HepG2 (cell line): Measurements from ENCODE around the gene GP1BA. TPM values are rescaled to one million over a fixed set of nuclear protein-coding genes. Genes with fewer than 3 reads are reported as not detected.

Experiments used
- ATAC-seq: fragments of 200-7000 bp; cut with Tn5 transposase; 3 replicates; pipeline ENCODE4 v1.9.1; 2020; ENCODE audit warnings: mild to moderate bottlenecking, moderate library complexity
- BruUV-seq: library from RNA; stranded (reverse); fragments of 400-500 nt; replicated peaks from 2 replicates; lab custom pipeline; 2021; lab: Mats Ljungman, UMichigan
- CTCF ChIA-PET: fragments of 300-600 bp; formaldehyde crosslinking; extraction: SDS; loops from one replicate; lab custom pipeline; 2021; ENCODE audit warnings: low total read pairs, inconsistent platforms, low intra/inter-chr PET ratio; lab: Yijun Ruan, JAX
- POLR2A ChIA-PET: fragments of 350-600 bp; sonication (Branson Sonifier 250); formaldehyde crosslinking; loops from one replicate; lab custom pipeline; 2020; ENCODE audit warnings: antibody characterized with exemption, inconsistent platforms; lab: Yijun Ruan, JAX
- DNase-seq: peaks from one replicate; pipeline ENCODE4 v3.0.0-alpha.2; 2015; ENCODE audit warnings: low spot score
- FAIRE-seq: peaks from 3 replicates; lab custom pipeline; 2011; peaks lifted over from hg19 to GRCh38; lab: Jason Lieb, UNC
- H2AFZ ChIP-seq: one replicate; pipeline ENCODE4 v1.6.1; 2011; ENCODE audit warnings: low read length, inconsistent platforms
- H3K27ac ChIP-seq: fragments of 300-600 bp; 3 replicates; pipeline ENCODE4 v1.8.0; 2011; ENCODE audit warnings: mixed run types, mild to moderate bottlenecking, mixed read lengths, low read length, inconsistent platforms; ENCODE audit not compliant: insufficient read depth; ENCODE audit errors: extremely low read length
- H3K27me3 ChIP-seq, 2 experiments: fragments of 200-600 bp in 1 of 2; 2 replicates in 1 of 2; 3 replicates in 1 of 2; pipeline versions ENCODE4 v1.6.0 to v1.8.0; 2011; ENCODE audit warnings: low read length in 2 of 2, mild to moderate bottlenecking in 2 of 2, moderate library complexity in 2 of 2, inconsistent platforms in 1 of 2; ENCODE audit not compliant: insufficient read depth in 2 of 2, control insufficient read depth in 1 of 2
- H3K36me3 ChIP-seq, 2 experiments: fragments of 200-600 bp in 1 of 2; replicated peaks in 1 of 2; 2 replicates in 1 of 2; 3 replicates in 1 of 2; pipeline versions ENCODE4 v1.5.1 to v1.8.0; 2011; ENCODE audit warnings: low read length in 2 of 2, inconsistent platforms in 1 of 2; ENCODE audit not compliant: insufficient read depth in 2 of 2, control insufficient read depth in 1 of 2
- H3K4me1 ChIP-seq: 2 replicates; pipeline ENCODE4 v1.5.1; 2012; ENCODE audit warnings: low read length, inconsistent platforms; ENCODE audit not compliant: insufficient read depth
- H3K4me2 ChIP-seq: 2 replicates; pipeline ENCODE4 v1.6.0; 2011; ENCODE audit warnings: low read depth, low read length, inconsistent platforms
- H3K4me3 ChIP-seq, 3 experiments: fragments of 200-600 bp in 1 of 3; sonication (generic), shearing (Covaris generic) in 1 of 3; replicated peaks in 1 of 3; 2 replicates each; pipeline ENCODE4 v1.5.1; 2011 to 2016; ENCODE audit warnings: low read length in 3 of 3, inconsistent platforms in 2 of 3, low read depth in 2 of 3, mild to moderate bottlenecking in 2 of 3, control low read depth in 1 of 3, mixed read lengths in 1 of 3; ENCODE audit not compliant: insufficient read depth in 1 of 3
- H3K79me2 ChIP-seq: one replicate; pipeline ENCODE4 v1.6.1; 2011; ENCODE audit warnings: low read length, inconsistent platforms; ENCODE audit not compliant: insufficient read depth
- H3K9ac ChIP-seq: 2 replicates; pipeline ENCODE4 v1.6.0; 2011; ENCODE audit warnings: mild to moderate bottlenecking, low read depth, low read length, inconsistent platforms; ENCODE audit not compliant: insufficient read depth
- H3K9me3 ChIP-seq: 2 replicates; pipeline ENCODE4 v1.5.1; 2012; ENCODE audit warnings: mild to moderate bottlenecking, low read length
- H4K20me1 ChIP-seq: 2 replicates; pipeline ENCODE4 v1.6.0; 2011; ENCODE audit warnings: inconsistent platforms, mild to moderate bottlenecking, low read length, moderate library complexity; ENCODE audit not compliant: insufficient read depth
- HNF4A ChIP-seq: sonication (generic); formaldehyde crosslinking; IDR thresholded peaks from 2 replicates; pipeline ENCODE4 v1.4.0; 2020; ENCODE audit warnings: missing genetic modification reagents
- HNF4G ChIP-seq, 2 experiments: sonication (generic) in 1 of 2; formaldehyde crosslinking in 1 of 2; IDR thresholded peaks; 2 replicates each; pipeline versions ENCODE4 v1.4.0 to v1.6.1; 2011 to 2020; ENCODE audit warnings: borderline replicate concordance in 2 of 2, low read depth in 2 of 2, mild to moderate bottlenecking in 2 of 2, low read length in 1 of 2, missing genetic modification reagents in 1 of 2, moderate library complexity in 1 of 2
- MIXL1 ChIP-seq: IDR thresholded peaks from 2 replicates; pipeline ENCODE4 v1.6.1; 2016
- NCOR1 ChIP-seq: fragments of 200-600 bp; sonication (generic); IDR thresholded peaks from 2 replicates; pipeline ENCODE4 v1.7.0; 2017; ENCODE audit warnings: antibody characterized with exemption, low read length, borderline replicate concordance
- SMAD3 ChIP-seq: sonication (generic); formaldehyde crosslinking; IDR thresholded peaks from 2 replicates; pipeline ENCODE4 v1.4.0; 2020; ENCODE audit warnings: missing genetic modification reagents
- TBX2 ChIP-seq: sonication (generic); formaldehyde crosslinking; IDR thresholded peaks from 2 replicates; pipeline ENCODE4 v1.5.0; 2020; ENCODE audit warnings: missing genetic modification reagents, mild to moderate bottlenecking, borderline replicate concordance
- ZNF17 ChIP-seq: sonication (generic); formaldehyde crosslinking; IDR thresholded peaks from 2 replicates; pipeline ENCODE4 v1.5.0; 2020; ENCODE audit warnings: mild to moderate bottlenecking, missing genetic modification reagents
- ZNF615 ChIP-seq: sonication (generic); formaldehyde crosslinking; IDR thresholded peaks from 2 replicates; pipeline ENCODE4 v1.5.0; 2020; ENCODE audit warnings: mild to moderate bottlenecking, missing genetic modification reagents, borderline replicate concordance
- ZNF737 ChIP-seq: sonication (generic); formaldehyde crosslinking; IDR thresholded peaks from 2 replicates; pipeline ENCODE4 v1.5.0; 2020; ENCODE audit warnings: missing genetic modification reagents, mild to moderate bottlenecking, borderline replicate concordance
- WGBS: methylation state at CpG from one replicate; pipeline ENCODE4 v1.1.6; 2017; ENCODE audit warnings: low lambda C conversion rate; 5-methylcytosine and 5-hydroxymethylcytosine counted together
- in situ Hi-C: cut with HindIII; loops from 2 replicates; pipeline ENCODE4 v1.10.0; 2017; ENCODE audit warnings: low pct_unique_long_range_greater_than_20kb; ENCODE audit not compliant: extremely low pct_ligation_motif_present
- intact Hi-C: fragments of 100-400 bp; cut with micrococcal nuclease; formaldehyde crosslinking; loops from one replicate; pipeline ENCODE4 v1.10.0; 2022; ENCODE audit not compliant: unreplicated experiment
- polyA plus RNA-seq, 8 experiments: library from polyadenylated mRNA; depleted of rRNA in 3 of 8; stranded (reverse) in 7 of 8; unstranded in 1 of 8; fragments of >200 nt; fragmentation: Illumina TruSeq in 4 of 8; extraction: Trizol in 4 of 8; gene quantifications; 2 replicates each; pipeline versions ENCODE4 v1.2.1 to v1.2.3, GENCODE V29; 2011 to 2016; ENCODE audit warnings: low read depth in 4 of 8, missing spikeins in 1 of 8, mixed read lengths in 1 of 8; ENCODE audit not compliant: insufficient read depth in 1 of 8
- total RNA-seq, 5 experiments: library from RNA; depleted of rRNA; stranded (reverse); fragments of >200 nt; fragmentation: Illumina TruSeq; extraction: Trizol; gene quantifications; 2 replicates each; pipeline ENCODE4 v1.2.3, GENCODE V29; 2016; ENCODE audit warnings: low read depth in 1 of 5
- TF ChIP-seq, protein P1 (sequence below): IDR thresholded peaks from 2 replicates; pipeline ENCODE4 v1.6.1; 2012; ENCODE audit warnings: low read depth, low read length, improper control_type of control experiment
- TF ChIP-seq, protein P2 (sequence below): IDR thresholded peaks from 2 replicates; pipeline ENCODE4 v1.6.1; 2016; ENCODE audit warnings: missing compliant biosample characterization, missing genetic modification reagents, borderline replicate concordance
- TF ChIP-seq, protein P3 (sequence below): sonication (generic); IDR thresholded peaks from 2 replicates; pipeline ENCODE4 v1.6.1; 2016; ENCODE audit warnings: low read depth, borderline replicate concordance
- TF ChIP-seq, protein P4 (sequence below): sonication (generic); formaldehyde crosslinking; conservative IDR thresholded peaks from 2 replicates; pipeline ENCODE4 v1.4.0; 2020; ENCODE audit warnings: mild to moderate bottlenecking, missing genetic modification reagents, moderate library complexity

GP1BA gene
- total and polyA plus RNA-seq, 2 of the 13 experiments (the other 11 are each of a cell fraction or from before 2014, with no cell fraction given): not detected

DNA sequence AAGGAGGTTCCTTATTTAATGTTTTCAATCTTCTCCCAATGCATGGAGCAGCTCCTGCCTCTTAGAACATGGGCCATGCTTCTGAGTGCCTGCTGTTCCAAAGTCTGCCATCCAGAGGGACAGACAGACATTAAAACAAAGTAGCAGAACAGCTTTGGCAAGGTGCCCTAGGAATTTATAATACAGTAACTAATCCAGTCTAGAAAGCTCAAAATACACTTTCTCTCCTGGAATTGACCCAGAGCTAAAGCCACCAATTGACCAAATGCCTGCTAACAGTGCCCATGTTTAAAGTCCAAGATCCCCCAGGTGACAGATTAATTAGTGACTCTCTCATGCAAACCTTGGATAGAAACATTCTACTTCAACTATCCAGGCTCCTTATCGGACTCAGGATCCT lies 18.1 kb upstream of the GP1BA start:
- DNase-seq (peak; percentile 63), ATAC-seq (no peak; the same call in none of the 3 replicates), FAIRE-seq (peak; percentile 68)
- Histone ChIP-seq H3K27ac (peak overlapping the region; percentile 42), H3K4me1 (peaks cover 46% of the 10 kb centered on the region), H3K9ac (peak overlapping the region; percentile 23; the same call in 1 of the 2 replicates), H3K79me2 (no peaks in the 10 kb centered on the region), H3K4me3 (peak overlapping the region in 1 of 3 experiments; percentile 22; a peak in 2 of 6 replicates), H3K4me2 (peak overlapping the region; percentile 54), H2AFZ (peak overlapping the region; percentile 6), H3K36me3 (no peaks in the 10 kb centered on the region), H3K9me3 (no peaks in the 10 kb centered on the region), H4K20me1 (no peaks in the 10 kb centered on the region), H3K27me3 (no peaks in the 10 kb centered on the region)
- POLR2A ChIA-PET: interaction anchor here (0.8 to 2.6 kb wide), 2 partner anchors 26 to 53 kb away, joined by 3 to 12 read pairs; partner anchors contain the start of genes RNF167, SLC25A11 and SPAG7
- BruUV-seq: no TSS peak
- peak; percentile 57; the same call in 1 of the 2 replicates for TF ChIP-seq HNF4G (IDR thresholded peaks at IDR 0.05; ENCODE audit: borderline replicate concordance, low read depth, low read length)
- TF ChIP-seq HNF4G (CRISPR knock-in tag; IDR thresholded peaks at IDR 0.05; ENCODE audit: borderline replicate concordance, low read depth): no peak
- TF ChIP-seq MIXL1 (CRISPR knock-in tag): peak; percentile 78; the same call in 1 of the 2 replicates
- no peak for TF ChIP-seq ZNF17 (CRISPR knock-in tag)
- TF ChIP-seq ZNF615 (CRISPR knock-in tag): no peak
- TF ChIP-seq, protein P1, sequence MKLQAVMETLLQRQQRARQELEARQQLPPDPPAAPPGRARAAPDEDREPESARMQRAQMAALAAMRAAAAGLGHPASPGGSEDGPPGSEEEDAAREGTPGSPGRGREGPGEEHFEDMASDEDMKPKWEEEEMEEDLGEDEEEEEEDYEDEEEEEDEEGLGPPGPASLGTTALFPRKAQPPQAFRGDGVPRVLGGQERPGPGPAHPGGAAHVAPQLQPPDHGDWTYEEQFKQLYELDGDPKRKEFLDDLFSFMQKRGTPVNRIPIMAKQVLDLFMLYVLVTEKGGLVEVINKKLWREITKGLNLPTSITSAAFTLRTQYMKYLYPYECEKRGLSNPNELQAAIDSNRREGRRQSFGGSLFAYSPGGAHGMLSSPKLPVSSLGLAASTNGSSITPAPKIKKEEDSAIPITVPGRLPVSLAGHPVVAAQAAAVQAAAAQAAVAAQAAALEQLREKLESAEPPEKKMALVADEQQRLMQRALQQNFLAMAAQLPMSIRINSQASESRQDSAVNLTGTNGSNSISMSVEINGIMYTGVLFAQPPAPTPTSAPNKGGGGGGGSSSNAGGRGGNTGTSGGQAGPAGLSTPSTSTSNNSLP: peak; percentile 30; the same call in 1 of the 2 replicates
- peak; percentile 75 for TF ChIP-seq HNF4A (CRISPR knock-in tag)
- TF ChIP-seq, protein P2, sequence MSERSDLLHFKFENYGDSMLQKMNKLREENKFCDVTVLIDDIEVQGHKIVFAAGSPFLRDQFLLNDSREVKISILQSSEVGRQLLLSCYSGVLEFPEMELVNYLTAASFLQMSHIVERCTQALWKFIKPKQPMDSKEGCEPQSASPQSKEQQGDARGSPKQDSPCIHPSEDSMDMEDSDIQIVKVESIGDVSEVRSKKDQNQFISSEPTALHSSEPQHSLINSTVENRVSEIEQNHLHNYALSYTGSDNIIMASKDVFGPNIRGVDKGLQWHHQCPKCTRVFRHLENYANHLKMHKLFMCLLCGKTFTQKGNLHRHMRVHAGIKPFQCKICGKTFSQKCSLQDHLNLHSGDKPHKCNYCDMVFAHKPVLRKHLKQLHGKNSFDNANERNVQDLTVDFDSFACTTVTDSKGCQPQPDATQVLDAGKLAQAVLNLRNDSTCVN (CRISPR knock-in tag): 0 out of 2 replicates have a peak, but pooled peaks have one; percentile 59
- TF ChIP-seq, protein P3, sequence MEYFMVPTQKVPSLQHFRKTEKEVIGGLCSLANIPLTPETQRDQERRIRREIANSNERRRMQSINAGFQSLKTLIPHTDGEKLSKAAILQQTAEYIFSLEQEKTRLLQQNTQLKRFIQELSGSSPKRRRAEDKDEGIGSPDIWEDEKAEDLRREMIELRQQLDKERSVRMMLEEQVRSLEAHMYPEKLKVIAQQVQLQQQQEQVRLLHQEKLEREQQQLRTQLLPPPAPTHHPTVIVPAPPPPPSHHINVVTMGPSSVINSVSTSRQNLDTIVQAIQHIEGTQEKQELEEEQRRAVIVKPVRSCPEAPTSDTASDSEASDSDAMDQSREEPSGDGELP: peak; percentile 32; the same call in 1 of the 2 replicates
- TF ChIP-seq TBX2 (CRISPR knock-in tag): no peak
- TF ChIP-seq, protein P4, sequence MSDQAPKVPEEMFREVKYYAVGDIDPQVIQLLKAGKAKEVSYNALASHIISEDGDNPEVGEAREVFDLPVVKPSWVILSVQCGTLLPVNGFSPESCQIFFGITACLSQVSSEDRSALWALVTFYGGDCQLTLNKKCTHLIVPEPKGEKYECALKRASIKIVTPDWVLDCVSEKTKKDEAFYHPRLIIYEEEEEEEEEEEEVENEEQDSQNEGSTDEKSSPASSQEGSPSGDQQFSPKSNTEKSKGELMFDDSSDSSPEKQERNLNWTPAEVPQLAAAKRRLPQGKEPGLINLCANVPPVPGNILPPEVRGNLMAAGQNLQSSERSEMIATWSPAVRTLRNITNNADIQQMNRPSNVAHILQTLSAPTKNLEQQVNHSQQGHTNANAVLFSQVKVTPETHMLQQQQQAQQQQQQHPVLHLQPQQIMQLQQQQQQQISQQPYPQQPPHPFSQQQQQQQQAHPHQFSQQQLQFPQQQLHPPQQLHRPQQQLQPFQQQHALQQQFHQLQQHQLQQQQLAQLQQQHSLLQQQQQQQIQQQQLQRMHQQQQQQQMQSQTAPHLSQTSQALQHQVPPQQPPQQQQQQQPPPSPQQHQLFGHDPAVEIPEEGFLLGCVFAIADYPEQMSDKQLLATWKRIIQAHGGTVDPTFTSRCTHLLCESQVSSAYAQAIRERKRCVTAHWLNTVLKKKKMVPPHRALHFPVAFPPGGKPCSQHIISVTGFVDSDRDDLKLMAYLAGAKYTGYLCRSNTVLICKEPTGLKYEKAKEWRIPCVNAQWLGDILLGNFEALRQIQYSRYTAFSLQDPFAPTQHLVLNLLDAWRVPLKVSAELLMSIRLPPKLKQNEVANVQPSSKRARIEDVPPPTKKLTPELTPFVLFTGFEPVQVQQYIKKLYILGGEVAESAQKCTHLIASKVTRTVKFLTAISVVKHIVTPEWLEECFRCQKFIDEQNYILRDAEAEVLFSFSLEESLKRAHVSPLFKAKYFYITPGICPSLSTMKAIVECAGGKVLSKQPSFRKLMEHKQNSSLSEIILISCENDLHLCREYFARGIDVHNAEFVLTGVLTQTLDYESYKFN (CRISPR knock-in tag): peak; percentile 31; the same call in 1 of the 2 replicates
- no peak for TF ChIP-seq ZNF737 (CRISPR knock-in tag)
- no peak for TF ChIP-seq SMAD3 (CRISPR knock-in tag)
- peak; percentile 43; the same call in 1 of the 2 replicates for TF ChIP-seq NCOR1
- in situ Hi-C loops: no loop called here
- intact Hi-C loops: no loop called here
- CTCF ChIA-PET: no interaction called here
- 0% methylated on average over 1 of the region's 1 CpG for WGBS
